ENCODE data around the gene ENOX2.
"Not testable (repeated sequence)": the region's sequence is repeated elsewhere in the genome, so short reads cannot be mapped to it uniquely, and the experiment has no call there.

ENOX2 gene

DNA sequence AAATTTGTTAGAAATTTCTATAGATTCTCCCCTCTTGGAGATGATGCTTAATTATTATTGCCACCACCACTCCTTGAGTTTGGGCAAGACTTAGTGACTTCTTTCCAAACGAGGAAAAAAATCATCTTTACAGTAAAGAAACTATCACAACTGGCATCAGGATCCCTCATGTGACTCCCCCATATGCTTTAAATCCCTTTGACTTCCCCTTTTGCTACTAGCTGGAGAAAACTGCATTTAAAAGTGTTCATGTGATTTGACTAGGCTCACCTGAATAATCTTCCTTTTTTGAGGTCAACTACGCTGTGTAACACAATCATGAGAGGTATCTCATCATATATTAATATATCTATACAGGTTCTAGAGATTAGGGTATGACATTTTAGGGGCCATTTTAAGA is 30.3 kb upstream of the ENOX2 start:
- no peak overlapping the region for H3K23ac ChIP-seq (ENCODE audit: low read length in 2 of 2)
- H3K9me3 ChIP-seq (ENCODE audit: control insufficient read depth, low read length), result no peaks in the 10 kb centered on the region
- no peak overlapping the region for H3K18ac ChIP-seq (ENCODE audit: low read depth in 1 of 2, low read length in 2 of 2)
- no peak overlapping the region for H2BK15ac ChIP-seq (ENCODE audit: low read depth, poor library complexity, severe bottlenecking)
- H4K8ac ChIP-seq (ENCODE audit: low read length), result no peak overlapping the region
- no peak overlapping the region for H3K27ac ChIP-seq (ENCODE audit: low read length, poor library complexity, severe bottlenecking)
- no peak overlapping the region for H2BK5ac ChIP-seq (ENCODE audit: low read depth, low read length, poor library complexity, severe bottlenecking)
- no peak overlapping the region for H2BK12ac ChIP-seq (ENCODE audit: low read length in 2 of 2)
- no peak overlapping the region for H2AK5ac ChIP-seq (ENCODE audit: low read length, severe bottlenecking)
- H3K79me1 ChIP-seq (replicated peaks; ENCODE audit: low read length, poor library complexity, severe bottlenecking), result no peaks in the 10 kb centered on the region
- no peak for DNase-seq
- no peak overlapping the region for H2BK120ac ChIP-seq (ENCODE audit: low read depth, low read length)
- no peak overlapping the region for H4K91ac ChIP-seq (ENCODE audit: low read length)
- WGBS, result no CpG with 5 or more reads among the region's 2 CpGs
- H2AFZ ChIP-seq (ENCODE audit: low read depth, low read length), result no peak overlapping the region
- H3K4me3 ChIP-seq (ENCODE audit: insufficient read depth in 1 of 2, low read depth in 1 of 2, low read length in 2 of 2), result no peak overlapping the region
- H3K14ac ChIP-seq (ENCODE audit: low read length in 2 of 2), result no peak overlapping the region
- no peak overlapping the region for H3K4me2 ChIP-seq (ENCODE audit: low read length, poor library complexity, severe bottlenecking)
- H3K4me1 ChIP-seq (ENCODE audit: control insufficient read depth, insufficient read depth, low read depth, low read length), result no peaks in the 10 kb centered on the region
- H3K4ac ChIP-seq (ENCODE audit: low read depth in 1 of 2, low read length in 2 of 2), result no peak overlapping the region
- H3K27me3 ChIP-seq (ENCODE audit: control insufficient read depth in 1 of 2, insufficient read depth in 1 of 2, low read length in 2 of 2), result peaks cover 0 to 2% of the 10 kb centered on the region in 2 experiments
- H3K9ac ChIP-seq (ENCODE audit: low read length), result no peak overlapping the region
- H3K36me3 ChIP-seq (ENCODE audit: control insufficient read depth in 1 of 2, insufficient read depth in 2 of 2, low read depth in 1 of 2, low read length in 2 of 2), result no peaks in the 10 kb centered on the region

DNA sequence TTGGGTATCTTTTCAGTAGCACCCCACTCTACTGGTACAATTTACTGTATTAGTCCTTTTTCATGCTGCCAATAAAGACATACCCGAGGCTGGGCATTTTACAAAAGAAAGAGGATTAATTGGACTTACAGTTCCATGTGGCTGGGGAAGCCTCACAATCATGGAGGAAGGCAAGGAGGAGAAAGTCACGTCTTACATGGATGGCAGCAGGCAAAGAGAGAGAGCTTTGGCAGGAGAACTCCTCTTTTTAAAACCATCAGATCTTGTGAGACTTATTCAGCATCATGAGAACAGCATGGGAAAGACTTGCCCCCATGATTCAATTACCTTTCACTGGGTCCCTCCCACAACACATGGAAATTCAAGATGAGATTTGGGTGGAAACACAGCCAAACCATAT is 17.4 kb upstream of the ENOX2 start:
- not testable (repeated sequence) for H4K8ac ChIP-seq (ENCODE audit: low read length); H3K36me3 ChIP-seq (ENCODE audit: control insufficient read depth in 1 of 2, insufficient read depth in 2 of 2, low read depth in 1 of 2, low read length in 2 of 2); H3K4ac ChIP-seq (ENCODE audit: low read depth in 1 of 2, low read length in 2 of 2); H3K23ac ChIP-seq (ENCODE audit: low read length in 2 of 2); H3K14ac ChIP-seq (ENCODE audit: low read length in 2 of 2); H3K9ac ChIP-seq (ENCODE audit: low read length); H3K18ac ChIP-seq (ENCODE audit: low read depth in 1 of 2, low read length in 2 of 2); H3K27me3 ChIP-seq (ENCODE audit: control insufficient read depth in 1 of 2, insufficient read depth in 1 of 2, low read length in 2 of 2); DNase-seq; H2BK5ac ChIP-seq (ENCODE audit: low read depth, low read length, poor library complexity, severe bottlenecking); H2AK5ac ChIP-seq (ENCODE audit: low read length, severe bottlenecking); H3K4me2 ChIP-seq (ENCODE audit: low read length, poor library complexity, severe bottlenecking); H2AFZ ChIP-seq (ENCODE audit: low read depth, low read length); H3K79me1 ChIP-seq (replicated peaks; ENCODE audit: low read length, poor library complexity, severe bottlenecking); H2BK120ac ChIP-seq (ENCODE audit: low read depth, low read length); H4K91ac ChIP-seq (ENCODE audit: low read length); H2BK15ac ChIP-seq (ENCODE audit: low read depth, poor library complexity, severe bottlenecking); H3K9me3 ChIP-seq (ENCODE audit: control insufficient read depth, low read length); H3K4me1 ChIP-seq (ENCODE audit: control insufficient read depth, insufficient read depth, low read depth, low read length); H2BK12ac ChIP-seq (ENCODE audit: low read length in 2 of 2); H3K4me3 ChIP-seq (ENCODE audit: insufficient read depth in 1 of 2, low read depth in 1 of 2, low read length in 2 of 2); H3K27ac ChIP-seq (ENCODE audit: low read length, poor library complexity, severe bottlenecking)
- 63% methylated on average over 1 of the region's 2 CpGs for WGBS

DNA sequence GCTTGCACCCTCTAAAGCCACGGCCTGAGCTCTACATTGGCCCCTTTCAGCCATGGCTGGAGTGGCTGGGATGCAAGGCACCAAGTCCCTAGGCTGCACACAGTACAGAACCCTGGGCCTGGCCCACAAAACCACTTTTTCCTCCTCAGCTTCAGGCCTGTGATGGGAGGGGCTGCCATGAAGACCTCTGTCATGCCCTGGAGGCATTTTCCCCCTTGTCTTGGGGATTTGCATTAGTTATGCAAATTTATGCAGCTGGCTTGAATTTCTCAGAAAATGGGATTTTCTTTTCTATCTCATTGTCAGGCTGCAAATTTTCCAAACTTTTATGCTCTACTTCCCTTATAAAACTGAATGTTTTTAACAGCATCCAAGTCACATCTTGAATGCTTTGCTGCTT is 16.7 kb upstream of the ENOX2 start:
- 33% methylated on average over 1 of the region's 1 CpG for WGBS

DNA sequence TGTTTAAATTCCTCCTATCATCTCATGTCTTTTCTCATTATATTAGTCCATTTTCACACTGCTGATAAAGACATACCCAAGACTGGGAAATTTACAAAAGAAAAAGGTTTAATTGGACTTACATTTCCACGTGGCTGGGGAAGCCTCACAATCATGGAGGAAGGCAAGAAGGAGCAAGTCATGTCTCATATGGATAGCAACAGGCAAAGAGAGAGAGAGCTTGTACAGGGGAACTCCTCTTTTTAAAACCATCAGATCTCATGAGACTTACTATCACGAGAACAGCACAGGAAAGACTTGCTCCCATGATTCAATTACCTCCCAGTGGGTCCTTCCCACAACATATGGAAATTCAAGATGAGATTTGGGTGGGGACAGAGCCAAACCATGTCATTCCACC is 15.5 kb upstream of the ENOX2 start:
- H3K23ac ChIP-seq (ENCODE audit: low read length in 2 of 2); H3K79me1 ChIP-seq (replicated peaks; ENCODE audit: low read length, poor library complexity, severe bottlenecking): not testable (repeated sequence)

More for the DNA sequence above, 16.7 kb upstream of the ENOX2 start:
- not testable (repeated sequence) for H4K8ac ChIP-seq (ENCODE audit: low read length); H2AFZ ChIP-seq (ENCODE audit: low read depth, low read length); H2BK12ac ChIP-seq (ENCODE audit: low read length in 2 of 2); H3K4me3 ChIP-seq (ENCODE audit: insufficient read depth in 1 of 2, low read depth in 1 of 2, low read length in 2 of 2); H3K4me1 ChIP-seq (ENCODE audit: control insufficient read depth, insufficient read depth, low read depth, low read length); H2AK5ac ChIP-seq (ENCODE audit: low read length, severe bottlenecking); H3K9ac ChIP-seq (ENCODE audit: low read length); H3K27me3 ChIP-seq (ENCODE audit: control insufficient read depth in 1 of 2, insufficient read depth in 1 of 2, low read length in 2 of 2); H2BK120ac ChIP-seq (ENCODE audit: low read depth, low read length); H3K14ac ChIP-seq (ENCODE audit: low read length in 2 of 2); H3K36me3 ChIP-seq (ENCODE audit: control insufficient read depth in 1 of 2, insufficient read depth in 2 of 2, low read depth in 1 of 2, low read length in 2 of 2); H3K4me2 ChIP-seq (ENCODE audit: low read length, poor library complexity, severe bottlenecking); DNase-seq; H3K4ac ChIP-seq (ENCODE audit: low read depth in 1 of 2, low read length in 2 of 2); H2BK15ac ChIP-seq (ENCODE audit: low read depth, poor library complexity, severe bottlenecking); H4K91ac ChIP-seq (ENCODE audit: low read length); H2BK5ac ChIP-seq (ENCODE audit: low read depth, low read length, poor library complexity, severe bottlenecking); H3K18ac ChIP-seq (ENCODE audit: low read depth in 1 of 2, low read length in 2 of 2); H3K27ac ChIP-seq (ENCODE audit: low read length, poor library complexity, severe bottlenecking); H3K9me3 ChIP-seq (ENCODE audit: control insufficient read depth, low read length); H3K79me1 ChIP-seq (replicated peaks; ENCODE audit: low read length, poor library complexity, severe bottlenecking); H3K23ac ChIP-seq (ENCODE audit: low read length in 2 of 2)

More for the DNA sequence above, 15.5 kb upstream of the ENOX2 start:
- not testable (repeated sequence) for H3K9ac ChIP-seq (ENCODE audit: low read length); H4K91ac ChIP-seq (ENCODE audit: low read length); DNase-seq; H3K9me3 ChIP-seq (ENCODE audit: control insufficient read depth, low read length); H3K4me1 ChIP-seq (ENCODE audit: control insufficient read depth, insufficient read depth, low read depth, low read length); H3K14ac ChIP-seq (ENCODE audit: low read length in 2 of 2); H2BK5ac ChIP-seq (ENCODE audit: low read depth, low read length, poor library complexity, severe bottlenecking); H2BK12ac ChIP-seq (ENCODE audit: low read length in 2 of 2); H3K18ac ChIP-seq (ENCODE audit: low read depth in 1 of 2, low read length in 2 of 2); H3K36me3 ChIP-seq (ENCODE audit: control insufficient read depth in 1 of 2, insufficient read depth in 2 of 2, low read depth in 1 of 2, low read length in 2 of 2); H2BK120ac ChIP-seq (ENCODE audit: low read depth, low read length); H3K4ac ChIP-seq (ENCODE audit: low read depth in 1 of 2, low read length in 2 of 2); H2AFZ ChIP-seq (ENCODE audit: low read depth, low read length); H2AK5ac ChIP-seq (ENCODE audit: low read length, severe bottlenecking); H3K27ac ChIP-seq (ENCODE audit: low read length, poor library complexity, severe bottlenecking); H2BK15ac ChIP-seq (ENCODE audit: low read depth, poor library complexity, severe bottlenecking); H4K8ac ChIP-seq (ENCODE audit: low read length); H3K4me3 ChIP-seq (ENCODE audit: insufficient read depth in 1 of 2, low read depth in 1 of 2, low read length in 2 of 2); H3K4me2 ChIP-seq (ENCODE audit: low read length, poor library complexity, severe bottlenecking)
- 88% methylated on average over 1 of the region's 2 CpGs for WGBS
- H3K27me3 ChIP-seq (ENCODE audit: control insufficient read depth in 1 of 2, insufficient read depth in 1 of 2, low read length in 2 of 2), result peaks cover 0 to 17% of the 10 kb centered on the region in 2 experiments

Data from mesenchymal stem cell (in vitro differentiated cells and primary cell).